Tibial nerve (tissue), 4 donors: ENCODE results near the gene GSE1. TPM values are rescaled to one million over a fixed set of nuclear protein-coding genes. Genes with fewer than 3 reads are reported as not detected.
A peak's percentile ranks its signal among the peaks of the same experiment; 100 is the strongest.

Experiments
- DNase-seq, 2 donors: peaks; one replicate each; pipeline ENCODE4 v3.0.0-alpha.2; 2019; ENCODE audit warnings: low spot score in 2 of 2
- H3K27ac ChIP-seq, 4 donors: fragments of 200-600 bp; sonication (generic) in 3 of 4; one replicate each; pipeline ENCODE4 v1.5.1; 2017 to 2019; ENCODE audit warnings: mild to moderate bottlenecking in 1 of 4
- H3K27me3 ChIP-seq, 2 donors: fragments of 200-600 bp; sonication (generic) in 1 of 2; one replicate each; pipeline versions ENCODE4 v1.5.1 to v1.6.0; 2017 to 2019
- H3K36me3 ChIP-seq, 3 donors: fragments of 200-600 bp; sonication (generic); one replicate each; pipeline ENCODE4 v1.5.1; 2018 to 2019
- H3K4me1 ChIP-seq, 4 donors: fragments of 200-600 bp; sonication (generic) in 3 of 4; one replicate each; pipeline ENCODE4 v1.5.1; 2017 to 2019
- H3K4me3 ChIP-seq, 4 donors: fragments of 200-600 bp; sonication (generic) in 3 of 4; one replicate each; pipeline ENCODE4 v1.5.1; 2017 to 2019; ENCODE audit warnings: mild to moderate bottlenecking in 1 of 4, moderate library complexity in 1 of 4
- H3K9me3 ChIP-seq, 4 donors: fragments of 200-600 bp; sonication (generic) in 3 of 4; one replicate each; pipeline ENCODE4 v1.5.1; 2017 to 2019
- CTCF ChIP-seq, 5 experiments: fragments of 200-600 bp in 3 of 5; fragments of 450-650 bp in 2 of 5; sonication (generic) in 3 of 5; IDR thresholded peaks; one replicate each; pipeline ENCODE4 v1.5.1; 2016 to 2019; ENCODE audit warnings: antibody characterized with exemption in 5 of 5, mild to moderate bottlenecking in 3 of 5, moderate library complexity in 2 of 5
- EP300 ChIP-seq, 2 donors: sonication (generic); formaldehyde crosslinking; IDR thresholded peaks; one replicate each; pipeline ENCODE4 v1.6.1; 2017; ENCODE audit warnings: antibody characterized with exemption in 2 of 2, mild to moderate bottlenecking in 1 of 2
- POLR2A ChIP-seq, 2 donors: fragments of 450-650 bp; IDR thresholded peaks; one replicate each; pipeline ENCODE4 v1.6.1; 2017; ENCODE audit warnings: antibody characterized with exemption in 2 of 2, mild to moderate bottlenecking in 2 of 2, moderate library complexity in 2 of 2
- WGBS, 2 donors: methylation state at CpG; one replicate each; pipeline ENCODE4 v1.1.5; 2018; 5-methylcytosine and 5-hydroxymethylcytosine counted together
- total RNA-seq, 4 donors: library from RNA; depleted of rRNA; stranded (reverse); fragments of >200 nt; gene quantifications; one replicate each; pipeline ENCODE4 v1.1.0, GENCODE V29; 2016

Gene GSE1
- total RNA-seq, 4 donors from 2014 or later = 65.1 to 147 (median 83.5) TPM

GRCh38 chr16:85568519-85568918 is 44.6 kb upstream of the GSE1 start:
- WGBS, 2 donors = 56 to 64% methylated on average over 8 of the region's 8 CpGs
- peak overlapping the region in 3 of 4 donors; percentile 14 to 40 (median 38) for H3K27ac ChIP-seq
- no peak for DNase-seq
- no peaks in the 10 kb centered on the region for H3K36me3 ChIP-seq
- H3K27me3 ChIP-seq = no peaks in the 10 kb centered on the region
- H3K9me3 ChIP-seq = peaks cover 0 to 12% (median 0%) of the 10 kb centered on the region in 4 donors
- no peak overlapping the region for H3K4me3 ChIP-seq
- TF ChIP-seq EP300 (IDR thresholded peaks at IDR 0.05) = no peak
- TF ChIP-seq CTCF (IDR thresholded peaks at IDR 0.05) = no peak
- no peak for TF ChIP-seq POLR2A (IDR thresholded peaks at IDR 0.05)
- H3K4me1 ChIP-seq = peaks cover 0 to 34% (median 12%) of the 10 kb centered on the region in 4 donors

- H3K27ac ChIP-seq = peak overlapping the region in 2 of 4 donors; percentile 20 to 40
- peaks cover 0 to 34% (median 12%) of the 10 kb centered on the region in 4 donors for H3K4me1 ChIP-seq
- no peaks in the 10 kb centered on the region for H3K27me3 ChIP-seq
- TF ChIP-seq EP300 (IDR thresholded peaks at IDR 0.05) = no peak
- DNase-seq = no peak
- H3K36me3 ChIP-seq = no peaks in the 10 kb centered on the region
- H3K9me3 ChIP-seq = peaks cover 0 to 12% (median 0%) of the 10 kb centered on the region in 4 donors
- 90 to 94% methylated on average over 11 of the region's 11 CpGs for WGBS, 2 donors
- H3K4me3 ChIP-seq = no peak overlapping the region
These were observed 44.0 kb upstream of the GSE1 start for GRCh38 chr16:85569039-85569614.

GRCh38 chr16:85569615-85570212 is 43.4 kb upstream of the GSE1 start:
- Histone ChIP-seq H3K27ac (peak overlapping the region in 1 of 4 donors; percentile 15), H3K9me3 (peaks cover 0 to 12% (median 0%) of the 10 kb centered on the region in 4 donors), H3K27me3 (no peaks in the 10 kb centered on the region), H3K4me3 (no peak overlapping the region), H3K36me3 (no peaks in the 10 kb centered on the region), H3K4me1 (peaks cover 0 to 40% (median 18%) of the 10 kb centered on the region in 4 donors)
- no peak for DNase-seq
- WGBS, 2 donors = 65 to 68% methylated on average over 19 to 20 of the region's 20 CpGs
- TF ChIP-seq POLR2A (IDR thresholded peaks at IDR 0.05) (no peak), EP300 (IDR thresholded peaks at IDR 0.05) (no peak), CTCF (IDR thresholded peaks at IDR 0.05) (no peak)

- no peaks in the 10 kb centered on the region for H3K27me3 ChIP-seq
- H3K4me1 ChIP-seq = peaks cover 0 to 46% (median 24%) of the 10 kb centered on the region in 4 donors
- H3K9me3 ChIP-seq = peaks cover 0 to 12% (median 0%) of the 10 kb centered on the region in 4 donors
- WGBS, 2 donors = 75 to 82% methylated on average over 11 to 13 of the region's 13 CpGs
- peak overlapping the region in 1 of 4 donors; percentile 15 for H3K27ac ChIP-seq
- H3K4me3 ChIP-seq = no peak overlapping the region
- H3K36me3 ChIP-seq = no peaks in the 10 kb centered on the region
- TF ChIP-seq EP300 (IDR thresholded peaks at IDR 0.05) (no peak), POLR2A (IDR thresholded peaks at IDR 0.05) (no peak)
- DNase-seq = no peak
These were observed 42.8 kb upstream of the GSE1 start for GRCh38 chr16:85570213-85570734.

- H3K27ac ChIP-seq = peak overlapping the region in 1 of 4 donors; percentile 43
- TF ChIP-seq POLR2A (IDR thresholded peaks at IDR 0.05) (no peak), EP300 (IDR thresholded peaks at IDR 0.05) (no peak), CTCF (IDR thresholded peaks at IDR 0.05) (no peak)
- H3K4me3 ChIP-seq = no peak overlapping the region
- peaks cover 0 to 52% (median 27%) of the 10 kb centered on the region in 4 donors for H3K4me1 ChIP-seq
- no peaks in the 10 kb centered on the region for H3K27me3 ChIP-seq
- no peaks in the 10 kb centered on the region for H3K36me3 ChIP-seq
- peaks cover 0 to 12% (median 0%) of the 10 kb centered on the region in 4 donors for H3K9me3 ChIP-seq
- WGBS, 2 donors = 84 to 87% methylated on average over 24 of the region's 24 CpGs
- DNase-seq = peak in 1 of 2 donors; percentile 42
These were observed 42.2 kb upstream of the GSE1 start for GRCh38 chr16:85570735-85571562.
